Measurements from ENCODE around the gene CCDC6.

DNA sequence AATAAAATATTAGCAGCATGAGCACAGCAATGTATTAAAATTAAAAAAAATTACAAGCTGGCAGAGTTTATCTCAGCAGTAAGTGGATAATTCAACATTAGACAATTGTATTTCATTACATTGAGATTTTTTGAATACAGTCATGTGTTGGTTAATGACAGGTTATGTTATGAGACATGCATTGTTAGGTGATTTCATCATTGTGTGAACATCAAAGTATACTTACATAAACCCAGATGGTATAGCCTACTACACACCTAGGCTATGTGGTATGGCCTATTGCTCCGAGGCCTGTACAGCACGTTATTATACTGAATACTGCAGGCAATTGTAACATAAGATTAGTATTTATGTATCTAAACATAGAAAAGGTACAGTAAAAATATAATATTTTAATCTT, 29.7 kb downstream of the CCDC6 start:
- TF ChIP-seq ZNF544 (tag by site-specific recombination; IDR thresholded peaks at IDR 0.05) (no peak), CTCF (tag by site-specific recombination; IDR thresholded peaks at IDR 0.05) (no peak), ZNF433 (tag by site-specific recombination; IDR thresholded peaks at IDR 0.05; ENCODE audit: low read depth) (no peak), ZNF184 (tag by site-specific recombination; IDR thresholded peaks at IDR 0.05) (no peak), ZNF529 (tag by site-specific recombination; IDR thresholded peaks at IDR 0.05; ENCODE audit: insufficient replicate concordance) (no peak), ZNF19 (tag by site-specific recombination; IDR thresholded peaks at IDR 0.05; ENCODE audit: low read depth) (no peak), SALL2 (tag by site-specific recombination; IDR thresholded peaks at IDR 0.05; ENCODE audit: borderline replicate concordance) (no peak), ZNF677 (tag by site-specific recombination; IDR thresholded peaks at IDR 0.05) (no peak), ZNF561 (tag by site-specific recombination; IDR thresholded peaks at IDR 0.05; ENCODE audit: borderline replicate concordance) (no peak)
- TF ChIP-seq, protein P1, sequence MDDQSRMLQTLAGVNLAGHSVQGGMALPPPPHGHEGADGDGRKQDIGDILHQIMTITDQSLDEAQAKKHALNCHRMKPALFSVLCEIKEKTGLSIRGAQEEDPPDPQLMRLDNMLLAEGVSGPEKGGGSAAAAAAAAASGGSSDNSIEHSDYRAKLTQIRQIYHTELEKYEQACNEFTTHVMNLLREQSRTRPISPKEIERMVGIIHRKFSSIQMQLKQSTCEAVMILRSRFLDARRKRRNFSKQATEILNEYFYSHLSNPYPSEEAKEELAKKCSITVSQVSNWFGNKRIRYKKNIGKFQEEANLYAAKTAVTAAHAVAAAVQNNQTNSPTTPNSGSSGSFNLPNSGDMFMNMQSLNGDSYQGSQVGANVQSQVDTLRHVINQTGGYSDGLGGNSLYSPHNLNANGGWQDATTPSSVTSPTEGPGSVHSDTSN (CRISPR knock-in tag; IDR thresholded peaks at IDR 0.05): no peak
